EL (cell line): ENCODE measurements around the gene ARSB.
A peak's percentile ranks its signal among the peaks of the same experiment; 100 is the strongest.

Experiments
- DNase-seq: peaks from one replicate; pipeline ENCODE4 v3.0.0-alpha.2; 2016

ARSB gene

DNA sequence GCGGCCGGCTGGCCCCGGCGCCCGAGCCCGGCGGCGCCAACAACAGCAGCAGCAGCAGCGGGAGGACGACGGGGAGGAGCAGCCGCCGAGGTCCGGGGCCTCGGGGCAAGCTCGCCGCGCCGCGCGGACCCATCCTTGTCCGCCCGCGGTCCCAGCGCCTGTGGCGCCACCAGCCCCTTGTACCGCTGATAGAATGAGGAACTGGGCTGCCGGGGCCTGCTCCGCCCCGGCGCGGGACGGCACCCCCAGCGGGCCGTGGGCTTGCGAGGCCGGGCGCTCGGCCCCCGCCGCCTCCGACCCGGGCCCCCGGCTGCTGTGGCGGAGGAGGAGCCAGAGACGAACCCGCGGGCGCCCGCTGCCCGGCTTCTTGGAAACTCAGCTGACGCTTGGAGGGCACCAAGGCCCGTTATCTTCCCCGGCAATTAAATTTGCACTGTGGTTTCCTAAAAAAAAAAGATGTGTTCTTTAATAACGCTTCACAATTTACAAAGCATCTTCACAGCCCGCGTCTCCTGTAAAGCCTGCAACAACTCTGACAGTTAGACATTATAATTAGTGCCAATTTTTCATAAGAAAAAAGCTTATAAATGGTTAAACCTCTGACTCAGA lies at the start of gene ARSB:
Gene ARSB (minus strand): TSS at position 195 of the 609 bp plus-strand sequence. CDS start 62 bp downstream, at position 133.
- peak; percentile 62 for DNase-seq

DNA sequence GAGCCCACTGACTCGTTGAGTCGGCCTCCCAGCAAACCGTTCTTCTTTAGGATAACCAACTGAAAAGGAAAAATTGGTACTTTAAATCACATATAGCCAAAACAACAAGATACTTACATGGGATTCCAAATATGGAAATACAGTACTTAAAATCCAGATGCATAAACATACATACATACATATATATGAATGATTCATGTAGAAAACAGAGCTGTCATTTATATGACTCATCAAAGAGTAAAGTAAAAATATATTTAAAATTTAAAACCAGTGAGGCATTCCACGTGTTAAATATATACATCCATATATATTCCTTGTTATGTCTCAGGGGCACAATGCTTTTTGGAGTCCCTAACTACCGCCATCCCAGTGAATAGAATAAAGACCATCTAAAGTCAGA lies 47.7 kb upstream of the ARSB start:
- DNase-seq = no peak

DNA sequence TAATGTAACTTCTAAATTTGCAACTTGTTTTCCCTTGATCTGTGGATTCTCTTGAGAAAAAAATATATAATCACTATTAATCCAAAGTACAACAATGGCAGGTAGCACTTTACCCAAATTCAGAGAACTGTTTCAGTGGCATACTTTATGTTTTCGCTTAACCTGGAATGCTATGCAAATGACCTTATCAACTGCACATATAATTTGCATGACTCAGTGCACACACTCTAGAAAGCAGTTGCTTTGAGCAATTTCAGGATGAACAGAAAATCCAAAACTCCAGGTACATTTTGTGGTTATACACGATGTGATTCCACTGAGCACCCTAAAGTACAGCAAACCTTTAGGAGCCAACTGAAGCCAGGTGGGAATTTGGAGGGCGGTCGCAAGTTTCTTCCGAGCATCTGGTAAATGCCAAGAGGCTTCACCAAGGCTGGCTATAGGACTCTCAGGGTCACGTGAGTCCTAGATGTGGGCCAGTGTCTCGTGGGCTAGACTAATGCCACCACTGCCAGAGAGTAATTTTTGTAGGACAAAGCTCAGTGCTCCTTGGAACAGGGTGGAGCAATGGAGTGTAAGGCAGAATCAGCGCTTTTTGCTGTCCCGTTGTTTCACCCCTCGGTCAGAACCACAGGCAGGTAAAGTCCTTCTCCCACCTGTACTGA lies 47.1 kb upstream of the ARSB start:
- peak; percentile 32 for DNase-seq

DNA sequence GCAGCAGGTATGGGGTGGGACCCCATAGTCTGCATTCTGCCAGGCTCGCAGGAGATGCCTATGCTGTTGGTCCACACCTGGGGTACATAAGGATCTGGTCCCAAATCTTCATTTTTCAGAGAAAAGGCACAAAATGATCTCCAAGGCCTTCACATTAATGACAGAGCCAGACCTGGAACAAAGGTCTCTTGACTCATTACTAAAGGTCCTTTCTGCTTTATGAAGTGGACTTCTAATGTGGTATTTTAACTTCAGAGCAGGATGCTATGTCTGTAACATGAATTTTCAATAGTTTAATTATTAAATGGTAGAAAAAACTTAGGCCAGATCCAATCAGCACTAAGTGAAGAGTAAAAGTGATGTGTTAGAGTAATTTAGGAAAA lies 46.4 kb upstream of the ARSB start:
- no peak for DNase-seq

DNA sequence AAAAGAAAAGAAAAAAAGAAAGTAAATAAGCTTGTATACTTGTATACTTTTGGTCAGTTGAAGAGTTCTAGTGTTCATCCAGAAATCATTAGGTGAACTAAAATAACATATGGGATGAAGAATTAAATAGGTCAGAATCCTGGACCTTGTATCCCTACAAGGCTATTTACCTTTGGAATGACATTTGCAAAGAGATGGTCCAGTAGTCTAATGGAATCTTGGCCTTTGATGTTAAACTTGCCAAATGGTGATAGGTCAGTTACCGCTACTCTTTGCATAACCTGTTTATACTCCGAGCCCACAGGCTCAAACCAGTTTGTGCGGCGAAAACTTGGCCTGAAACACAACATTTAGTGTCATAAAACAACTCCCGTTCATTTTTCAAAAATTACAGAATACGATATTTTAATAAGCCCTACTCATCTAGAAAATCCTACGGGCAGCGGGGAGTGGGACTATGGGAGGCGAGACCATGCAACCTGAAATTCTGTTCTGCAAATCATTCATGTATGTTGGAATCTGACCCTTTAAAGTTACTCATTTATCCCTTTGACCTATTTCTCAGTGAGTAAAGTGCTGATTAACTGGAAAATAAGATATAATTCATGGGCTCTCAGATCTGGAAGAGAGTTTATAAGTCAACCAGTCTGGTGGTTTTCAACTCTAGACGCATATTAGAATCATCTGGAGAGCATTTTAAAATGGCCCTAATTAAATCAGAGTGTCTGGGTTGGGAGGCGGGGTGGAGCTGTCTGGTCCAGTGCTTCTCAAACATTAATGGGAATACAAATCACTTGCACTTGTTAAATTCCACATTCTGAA lies 45.8 kb upstream of the ARSB start:
- DNase-seq = no peak

DNA sequence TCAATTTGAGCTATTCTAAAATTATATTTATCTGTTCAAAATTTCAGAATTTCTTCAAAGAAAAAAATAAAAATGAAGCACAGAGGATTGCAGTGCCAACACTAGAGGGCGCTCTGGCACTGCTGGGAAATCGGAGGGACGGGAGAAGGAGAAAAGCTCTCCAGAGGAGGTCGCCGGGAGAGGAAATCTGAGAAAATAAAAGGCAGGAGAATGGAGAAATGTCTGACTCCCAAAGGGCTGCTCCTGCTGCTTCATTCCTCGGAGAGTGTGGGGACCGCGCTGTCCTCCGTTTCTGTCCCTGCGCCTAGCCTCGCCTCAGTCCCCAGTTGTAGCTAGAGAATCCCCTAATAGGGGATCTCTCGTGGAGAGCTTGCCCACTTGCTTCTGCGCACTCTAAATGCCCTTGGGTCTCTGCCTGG lies 40.0 kb upstream of the ARSB start:
- DNase-seq = peak; percentile 68

DNA sequence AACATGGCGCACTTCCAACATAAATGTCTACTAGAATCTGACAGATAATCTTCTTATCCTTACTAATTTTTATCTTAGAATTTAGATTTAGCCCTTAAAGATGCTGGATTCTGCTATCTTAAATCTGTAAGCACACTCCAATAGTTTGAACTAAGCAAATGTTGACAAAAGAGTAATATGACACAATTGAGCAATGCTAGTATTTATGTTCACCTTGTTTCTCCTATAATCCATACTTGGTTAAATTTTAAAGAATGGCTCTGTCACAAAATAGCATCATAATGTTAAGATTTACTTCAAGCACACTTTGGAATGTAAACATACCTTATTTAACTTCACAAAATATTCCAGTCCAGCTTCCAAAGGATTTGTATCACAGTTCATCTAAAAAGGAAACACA lies 38.8 kb upstream of the ARSB start:
- no peak for DNase-seq

DNA sequence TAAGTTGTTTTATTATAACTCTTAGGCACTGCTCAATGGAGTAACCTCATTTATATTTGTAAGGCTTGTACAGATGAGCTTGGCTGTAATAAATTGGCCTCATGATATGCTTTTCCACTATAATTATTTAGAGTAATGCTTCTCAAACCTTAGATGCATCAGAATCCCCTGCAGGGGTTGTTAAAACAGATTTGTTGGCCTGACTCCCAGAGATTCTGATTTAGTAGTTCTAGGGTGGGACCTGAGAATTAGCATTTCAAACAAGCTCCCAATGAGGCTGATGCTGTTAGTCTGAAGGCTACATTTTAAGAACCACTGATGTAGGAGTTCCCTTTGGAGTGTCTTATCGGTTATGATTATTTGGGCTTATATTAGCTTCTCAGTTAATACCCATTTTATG lies 38.2 kb upstream of the ARSB start:
- no peak for DNase-seq

DNA sequence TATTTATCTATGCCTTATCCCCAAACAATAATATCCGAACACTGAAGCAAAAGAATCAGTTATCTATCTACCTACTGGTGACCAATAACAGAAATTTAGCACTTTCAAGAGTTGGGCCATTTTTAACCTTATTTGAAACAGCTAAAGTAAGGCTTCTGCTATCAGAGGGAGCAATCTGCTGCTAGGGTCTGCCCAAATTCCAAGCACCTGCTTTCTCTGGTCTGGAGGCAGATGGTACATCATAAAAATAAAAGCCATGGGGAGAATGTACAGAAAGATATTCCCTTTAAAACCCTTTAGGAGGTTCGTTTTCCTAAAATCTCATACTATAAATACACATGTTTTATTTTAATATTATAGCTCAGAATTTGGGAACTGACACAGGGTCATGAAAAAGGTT lies 37.7 kb upstream of the ARSB start:
- DNase-seq = no peak

DNA sequence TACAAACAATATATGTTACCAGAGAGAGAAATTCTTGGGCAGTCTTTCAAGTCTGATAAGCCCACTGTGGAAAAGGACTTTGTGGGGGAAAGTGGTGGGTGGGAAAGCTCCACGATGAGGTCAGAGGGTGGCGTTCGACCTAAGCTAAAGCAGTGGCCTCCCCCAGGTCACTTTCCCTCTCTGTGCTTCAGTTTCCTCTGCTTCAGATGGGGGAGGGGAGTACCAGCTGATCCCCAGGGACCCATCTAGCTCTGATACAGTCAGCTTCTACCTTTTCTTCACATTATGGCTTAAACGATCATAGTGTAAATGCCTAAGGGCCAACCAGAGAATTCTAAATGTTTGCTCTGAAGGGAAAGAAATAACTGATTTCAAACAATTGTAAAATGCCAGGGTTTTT lies 36.6 kb upstream of the ARSB start:
- DNase-seq = no peak

DNA sequence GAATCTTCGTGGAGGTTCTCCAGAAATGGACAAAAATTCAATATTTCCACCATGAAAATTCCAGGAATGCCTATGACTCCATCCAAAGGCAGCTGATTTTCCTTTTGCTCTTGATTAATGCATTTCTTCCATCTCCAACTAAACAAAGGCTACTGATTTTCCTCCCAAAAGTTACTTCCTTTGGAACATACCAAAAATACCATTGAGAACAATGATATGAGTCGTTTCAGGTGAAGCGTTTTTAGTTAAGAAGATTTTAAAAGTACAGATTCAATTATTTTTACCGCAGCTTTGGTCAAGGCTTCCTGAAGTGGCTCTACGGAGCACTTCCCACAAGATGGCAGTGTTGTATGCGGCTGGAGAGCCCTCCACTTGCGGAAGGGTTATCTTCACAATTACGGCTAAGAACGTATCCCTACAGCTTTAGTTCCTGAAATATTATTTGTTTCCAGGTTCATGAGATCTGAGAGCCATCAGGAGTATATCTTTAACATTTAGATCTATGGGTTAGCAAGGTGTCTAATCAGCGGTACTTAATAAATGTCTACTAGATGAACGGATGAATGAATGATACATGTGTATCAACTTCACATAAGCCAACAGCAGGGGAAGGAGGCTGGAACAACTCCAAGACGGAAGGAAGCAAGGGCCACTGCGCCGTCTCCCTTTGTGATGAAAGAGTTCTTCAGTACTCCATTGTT lies 35.9 kb upstream of the ARSB start:
- peak; percentile 80 for DNase-seq

DNA sequence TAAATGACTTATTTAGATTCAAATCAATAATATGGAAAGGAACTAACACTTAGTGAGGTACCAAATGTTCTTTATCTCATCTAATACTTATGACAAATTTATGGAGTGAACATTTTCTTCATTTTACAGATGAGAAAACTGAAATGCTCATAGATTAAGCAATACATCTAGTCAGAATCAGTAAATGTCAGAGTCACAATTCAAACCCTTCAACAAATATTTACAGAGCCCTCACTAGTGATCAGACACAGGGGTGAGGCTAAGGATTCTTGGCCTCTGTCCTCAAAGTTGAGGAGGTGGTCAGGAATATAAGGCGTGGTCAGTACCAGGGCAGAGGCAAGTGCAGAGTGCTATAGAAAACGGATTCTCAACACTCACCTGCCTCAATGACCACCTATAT lies 29.5 kb upstream of the ARSB start:
- DNase-seq = no peak

DNA sequence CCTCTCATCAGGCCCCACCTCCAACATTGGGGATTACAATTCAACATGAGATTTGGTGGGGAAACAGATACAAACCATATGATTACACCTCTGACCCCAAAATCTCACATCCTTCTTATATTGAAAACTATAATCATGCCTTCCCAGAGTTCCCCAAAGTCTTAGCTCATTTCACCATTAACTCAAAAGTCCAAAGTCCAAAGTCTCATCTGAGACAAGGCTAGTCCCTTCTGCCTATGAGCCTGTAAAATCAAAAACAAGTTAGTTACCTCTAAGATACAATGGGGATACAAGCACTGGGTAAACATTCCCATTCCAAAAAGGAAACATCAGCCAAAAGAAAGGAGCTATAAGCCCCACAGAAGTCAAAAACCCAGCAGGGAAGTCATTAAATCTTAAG lies 26.8 kb upstream of the ARSB start:
- DNase-seq = no peak

DNA sequence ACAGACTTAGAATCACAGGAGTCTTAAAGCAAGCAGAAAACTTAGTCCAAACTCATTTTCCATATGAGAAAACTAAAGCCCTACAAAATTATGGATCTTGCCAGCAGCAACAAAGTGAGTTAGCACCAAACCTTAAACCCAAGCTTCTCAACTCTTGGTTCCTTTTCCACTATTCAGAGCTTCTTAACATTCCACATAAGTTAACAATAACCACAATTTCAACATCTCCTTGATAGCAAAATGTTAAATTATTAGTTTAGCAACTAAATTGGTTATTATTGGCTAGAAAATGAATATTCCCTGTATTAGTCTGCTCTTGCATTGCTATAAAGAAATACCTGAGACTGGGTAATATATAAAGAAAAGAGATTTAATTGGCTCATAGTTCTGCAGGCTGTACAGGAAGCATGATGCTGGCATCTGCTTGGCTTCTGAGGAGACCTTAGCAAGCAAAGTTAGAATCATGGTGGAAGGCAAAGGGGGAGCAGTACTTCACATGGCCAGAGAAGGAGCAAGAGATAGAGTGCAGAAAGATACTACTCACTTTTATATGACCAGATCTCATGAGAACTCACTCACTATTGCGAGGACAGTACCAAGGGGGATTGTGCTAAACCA lies 26.2 kb upstream of the ARSB start:
- DNase-seq = peak; percentile 47

DNA sequence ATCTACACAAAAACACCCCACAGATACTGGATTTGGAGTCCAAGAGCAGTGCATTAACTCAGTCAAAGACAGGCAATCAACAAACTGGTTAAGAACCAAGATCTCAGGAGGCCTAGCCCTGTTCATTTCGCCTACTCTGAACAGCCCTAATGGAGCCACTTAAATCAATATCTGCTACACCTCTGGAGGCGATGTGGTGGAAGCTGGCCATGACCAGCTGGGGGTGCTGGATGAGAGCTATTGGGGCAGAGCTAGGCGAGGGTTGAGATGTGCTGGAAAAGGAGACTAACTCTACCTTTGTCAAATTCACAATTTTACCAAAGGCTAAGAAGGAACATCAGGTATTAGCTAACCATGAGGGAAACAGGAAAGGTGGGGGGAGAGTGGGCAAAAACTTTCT lies 23.3 kb upstream of the ARSB start:
- no peak for DNase-seq

DNA sequence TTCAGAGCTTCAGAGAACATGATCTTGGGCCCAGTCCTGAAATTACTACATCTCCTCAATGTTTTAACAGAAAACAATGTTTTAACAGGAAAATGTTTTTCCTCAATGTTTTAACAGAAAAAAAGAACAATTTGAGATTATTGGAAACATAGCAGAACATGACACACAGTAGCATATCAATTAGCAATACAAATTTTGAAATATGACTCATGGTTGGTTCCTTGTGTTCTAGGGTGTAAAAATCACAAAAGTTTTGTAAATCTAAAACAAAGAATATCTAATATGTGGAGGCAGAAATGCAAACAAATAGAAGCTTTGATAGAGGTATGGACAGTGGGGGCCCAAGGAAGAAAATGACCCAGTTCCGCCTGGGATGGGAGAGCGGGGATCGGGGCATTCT lies 22.8 kb upstream of the ARSB start:
- DNase-seq = no peak

DNA sequence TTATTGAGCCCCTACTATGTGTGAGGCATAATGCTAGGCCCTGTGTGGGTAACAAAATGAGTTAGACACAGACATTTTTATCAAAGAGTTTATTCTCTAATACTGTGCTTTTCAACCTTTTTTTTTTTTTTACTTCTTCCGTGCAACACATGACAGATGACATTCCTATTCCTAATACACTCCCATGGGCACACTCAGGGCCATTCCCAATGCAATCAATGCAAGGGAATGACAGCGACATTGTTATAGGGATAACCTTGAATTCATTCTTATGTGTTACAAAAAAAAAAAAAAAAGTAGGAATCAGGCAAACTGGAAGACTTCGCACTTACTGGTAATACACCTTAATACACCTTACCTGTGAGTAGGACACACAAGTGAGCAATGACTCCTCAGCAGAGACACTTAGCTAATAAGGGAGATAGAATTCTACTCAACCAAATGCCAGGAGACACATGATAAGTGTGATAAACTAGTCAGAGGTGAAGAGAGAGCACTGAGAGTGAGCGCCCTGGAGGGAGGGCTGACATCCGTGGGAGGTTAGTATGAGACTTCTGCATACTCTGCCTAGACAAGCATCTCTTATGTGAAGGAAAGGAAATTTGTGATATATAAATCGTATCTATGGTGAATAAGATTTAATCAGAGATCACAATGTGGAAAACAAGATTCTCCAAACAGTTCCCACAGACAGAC lies 21.0 kb upstream of the ARSB start:
- no peak for DNase-seq

DNA sequence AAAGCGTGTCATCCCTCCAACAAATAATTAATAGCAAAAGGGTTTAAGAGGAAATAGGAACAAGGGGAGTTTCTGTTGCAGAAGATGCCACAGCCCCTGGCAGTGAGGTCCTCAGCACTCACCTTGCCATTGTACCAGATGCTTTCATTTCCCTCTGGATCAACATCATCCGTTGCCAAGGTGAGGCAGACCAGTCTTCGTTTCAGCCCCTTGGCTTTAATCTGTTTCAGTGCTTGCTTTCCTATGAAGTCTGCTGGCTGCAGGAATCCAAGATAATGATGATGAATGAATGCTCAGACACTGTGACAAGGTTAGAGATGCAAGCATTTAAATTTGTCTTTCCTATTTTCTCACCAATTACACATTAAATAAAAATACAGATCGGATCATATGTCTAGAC lies 20.0 kb upstream of the ARSB start:
- DNase-seq = no peak

DNA sequence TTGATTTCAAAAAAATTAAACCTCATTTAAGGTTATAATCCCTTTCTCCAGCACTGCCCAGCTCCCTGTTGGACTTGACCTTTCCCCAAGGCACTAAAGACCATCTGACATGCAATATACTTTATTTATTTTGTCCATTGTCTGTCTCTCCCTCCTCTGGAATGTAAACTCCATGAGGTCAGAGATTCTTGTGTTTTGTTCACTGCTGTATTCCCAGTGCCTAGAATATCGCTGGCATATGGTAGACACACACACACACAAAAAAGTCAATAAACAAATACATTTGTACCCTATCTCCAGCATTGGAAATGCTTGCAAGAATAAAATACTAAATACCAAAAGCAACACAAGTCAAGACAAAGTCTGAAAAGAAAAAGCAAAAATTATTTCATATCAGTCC lies 17.3 kb upstream of the ARSB start:
- DNase-seq = peak; percentile 20

DNA sequence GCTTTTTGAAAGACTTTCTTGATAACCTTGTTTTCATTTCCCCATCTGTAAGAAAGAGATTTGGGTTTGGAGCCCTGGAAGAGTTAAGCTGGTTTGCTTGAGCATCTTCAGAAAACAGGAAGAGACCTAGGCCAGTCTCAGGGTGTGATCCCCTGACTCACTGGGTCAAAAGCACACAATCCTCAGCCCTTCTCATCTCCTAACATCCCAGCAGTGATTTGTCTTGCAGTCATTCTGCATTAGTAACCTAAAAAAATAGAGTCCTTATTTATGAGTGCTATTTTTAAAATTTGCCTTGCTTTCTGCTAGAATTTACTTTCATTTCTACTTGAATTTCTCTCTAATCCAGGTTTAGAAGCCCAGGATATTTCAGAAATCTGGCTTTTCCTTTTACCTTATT lies 16.4 kb upstream of the ARSB start:
- DNase-seq = peak; percentile 35

DNA sequence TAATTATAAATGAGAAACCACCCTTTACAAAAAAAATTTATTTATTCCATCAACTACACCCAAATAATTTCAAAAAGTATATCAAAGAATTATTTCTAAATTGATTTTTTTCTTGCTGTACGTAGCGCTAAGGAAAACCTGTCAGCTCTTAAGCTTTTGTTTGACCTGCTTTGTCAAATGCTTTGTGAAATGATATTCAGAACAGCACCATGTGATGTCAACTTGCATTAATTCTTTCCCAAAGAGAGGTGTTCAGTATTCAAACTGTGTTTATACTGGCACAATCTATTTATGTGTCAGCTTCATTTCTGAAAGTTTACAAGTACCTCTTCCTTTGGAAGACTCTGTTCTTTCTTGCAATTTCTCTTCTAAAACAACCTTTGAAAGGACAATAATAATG lies 12.0 kb upstream of the ARSB start:
- no peak for DNase-seq

DNA sequence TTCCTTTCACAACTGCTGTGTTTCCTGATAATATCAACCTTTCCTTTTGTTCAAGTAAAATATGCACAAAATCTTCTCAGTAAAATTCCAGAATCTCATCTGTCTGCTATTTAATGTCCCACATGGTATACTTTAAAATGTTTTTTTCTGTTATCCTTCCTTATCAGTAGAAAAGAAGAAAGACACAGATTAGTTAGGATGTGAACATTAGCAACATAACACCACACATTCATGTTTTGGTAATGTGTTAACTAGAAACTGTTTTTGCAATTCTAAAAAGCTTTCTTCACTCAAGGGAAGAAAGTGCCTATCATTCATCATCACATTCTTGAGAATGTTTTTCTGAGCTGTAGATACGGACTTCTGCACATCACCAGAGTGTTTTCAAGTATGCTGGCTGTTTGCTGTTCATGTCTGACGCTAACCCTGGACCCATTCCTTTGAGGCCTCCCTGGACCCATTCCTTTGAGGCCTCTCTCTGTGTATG lies 10.5 kb upstream of the ARSB start:
- DNase-seq = no peak
